T47D (cell line): ENCODE data around the gene RNF25.

Experiments used
- DNase-seq, 2 experiments: peaks; one replicate each; pipeline versions ENCODE4 v3.0.0 to v3.0.0-alpha.2; 2011 to 2012; ENCODE audit warnings: low read depth in 1 of 2, low spot score in 1 of 2
- JUND ChIP-seq: IDR thresholded peaks from 2 replicates; pipeline ENCODE4 v1.6.1; 2012; ENCODE audit warnings: low read depth
- in situ Hi-C: cut with HindIII; loops from 2 replicates; pipeline ENCODE4 v1.10.0; 2016; ENCODE audit warnings: low sequenced_read_pairs, low pct_unique_long_range_greater_than_20kb

RNF25 gene

GRCh38 chr2:218671654-218672566, at the start of gene RNF25, which contains the start of gene STK36:
RNF25 (minus strand) TSS chr2:218672002; CDS start chr2:218671970, 32 bp downstream.
STK36 (plus strand) TSS chr2:218672086; CDS start chr2:218672830, 744 bp downstream.
- peak; percentile 67 to 86 for DNase-seq
- in situ Hi-C loops = no loop called here
- no peak for TF ChIP-seq JUND

- DNase-seq = peak in 1 of 2 experiments; percentile 3
- TF ChIP-seq JUND = no peak
- in situ Hi-C loops = no loop called here
Observed at GRCh38 chr2:218721488-218721887, 49.7 kb upstream of the RNF25 start.

GRCh38 chr2:218720048-218721041, 48.5 kb upstream of the RNF25 start:
- no peak for DNase-seq
- in situ Hi-C loops = no loop called here
- TF ChIP-seq JUND = no peak

GRCh38 chr2:218719457-218719856, 47.7 kb upstream of the RNF25 start:
- in situ Hi-C loops = no loop called here
- no peak for TF ChIP-seq JUND
- no peak for DNase-seq

- no peak for TF ChIP-seq JUND
- no peak for DNase-seq
- in situ Hi-C loops = no loop called here
Observed at GRCh38 chr2:218718058-218718457, 46.3 kb upstream of the RNF25 start.

DNA sequence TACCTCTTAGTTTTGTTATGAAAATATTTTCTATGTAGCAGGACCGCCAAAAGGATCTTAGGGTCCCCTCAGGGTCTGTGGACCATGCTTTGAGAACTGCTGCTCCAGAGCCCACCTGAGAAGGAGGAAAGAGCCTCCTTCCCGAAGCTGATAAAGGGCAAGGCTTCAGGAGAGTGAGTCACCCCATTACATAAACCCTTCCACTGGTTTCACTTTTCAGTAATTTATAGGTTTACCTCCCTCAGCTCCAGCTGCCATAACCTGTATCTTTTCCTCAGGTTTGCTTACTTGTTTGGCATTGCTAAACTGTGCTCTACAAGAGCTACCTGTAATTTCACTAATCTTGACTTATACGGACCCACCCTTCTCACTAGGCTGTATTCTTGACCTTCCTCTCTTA, 45.5 kb upstream of the RNF25 start:
- TF ChIP-seq JUND = no peak
- no peak for DNase-seq
- in situ Hi-C loops = no loop called here

GRCh38 chr2:218716070-218716469, 44.3 kb upstream of the RNF25 start:
- DNase-seq = no peak
- TF ChIP-seq JUND = no peak
- in situ Hi-C loops = no loop called here

GRCh38 chr2:218713922-218714321, 42.1 kb upstream of the RNF25 start:
- no peak for DNase-seq
- TF ChIP-seq JUND = no peak
- in situ Hi-C loops = no loop called here

- no peak for TF ChIP-seq JUND
- peak in 1 of 2 experiments; percentile 5 for DNase-seq
- in situ Hi-C loops = no loop called here
Observed at GRCh38 chr2:218711550-218711929, 39.7 kb upstream of the RNF25 start.

- peak; percentile 86 to 96 for DNase-seq
- no peak for TF ChIP-seq JUND
- in situ Hi-C loops = no loop called here
Observed at GRCh38 chr2:218710687-218711549, 39.1 kb upstream of the RNF25 start, which contains the start of gene TTLL4. TTLL4 (plus strand) TSS chr2:218710835; CDS start chr2:218737677, 26,842 bp downstream.

GRCh38 chr2:218710334-218710686, 38.5 kb upstream of the RNF25 start:
- in situ Hi-C loops = no loop called here
- no peak for DNase-seq
- no peak for TF ChIP-seq JUND

DNA sequence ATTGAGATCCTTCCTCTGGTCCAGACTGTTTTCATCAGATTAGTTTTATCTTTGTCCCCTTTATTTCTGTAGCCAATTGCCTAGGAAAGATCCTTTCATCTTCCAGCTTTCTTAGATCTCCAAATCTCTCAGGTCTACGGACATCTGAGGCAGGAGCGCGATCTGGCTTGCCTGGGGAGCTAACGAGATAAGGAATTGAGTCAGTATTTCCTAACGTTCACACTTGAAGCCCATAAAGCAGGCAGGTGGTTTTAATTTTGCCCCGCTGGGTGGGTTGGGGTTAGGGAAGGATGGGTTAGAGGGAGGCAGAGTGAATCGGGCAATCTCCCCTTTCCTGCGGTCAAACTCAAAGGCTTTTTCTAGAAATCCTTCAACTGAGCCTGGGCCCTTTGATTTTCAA, 38.1 kb upstream of the RNF25 start:
- no peak for DNase-seq
- TF ChIP-seq JUND = no peak
- in situ Hi-C loops = no loop called here
